Heart left ventricle (tissue), 16 donors: ENCODE data around the gene MSANTD1. TPM values are rescaled to one million over a fixed set of nuclear protein-coding genes. Genes with fewer than 3 reads are reported as not detected.

Experiments used
- ATAC-seq, 4 donors: fragments of 200-7000 bp; cut with Tn5 transposase; one replicate each; pipeline ENCODE4 v1.9.1; 2020 to 2022; ENCODE audit warnings: moderate library complexity in 4 of 4, mild to moderate bottlenecking in 3 of 4, moderate number of reproducible peaks in 1 of 4
- DNase-seq, 5 donors: peaks; one replicate each; pipeline ENCODE4 v3.0.0-alpha.2; 2020
- H3K27ac ChIP-seq, 12 donors: fragments of 200-600 bp; sonication (generic) in 4 of 12; one replicate each; pipeline versions ENCODE4 v1.5.0 to v1.8.0; 2016 to 2022; ENCODE audit warnings: mild to moderate bottlenecking in 2 of 12
- H3K27me3 ChIP-seq, 9 donors: fragments of 200-600 bp; sonication (generic) in 2 of 9; one replicate each; pipeline versions ENCODE4 v1.5.1 to v1.8.0; 2016 to 2022; ENCODE audit warnings: mild to moderate bottlenecking in 3 of 9
- H3K36me3 ChIP-seq, 9 donors: fragments of 200-600 bp; sonication (generic) in 2 of 9; one replicate each; pipeline versions ENCODE4 v1.5.0 to v1.8.0; 2018 to 2022; ENCODE audit warnings: mild to moderate bottlenecking in 2 of 9
- H3K4me1 ChIP-seq, 12 donors: fragments of 200-600 bp; sonication (generic) in 4 of 12; one replicate each; pipeline versions ENCODE4 v1.5.0 to v1.8.0; 2016 to 2022; ENCODE audit warnings: mild to moderate bottlenecking in 3 of 12
- H3K4me3 ChIP-seq, 12 donors: fragments of 200-600 bp; sonication (generic) in 4 of 12; one replicate each; pipeline versions ENCODE4 v1.5.0 to v1.8.0; 2017 to 2022; ENCODE audit warnings: mild to moderate bottlenecking in 9 of 12, moderate library complexity in 4 of 12
- H3K9me3 ChIP-seq, 12 donors: fragments of 200-600 bp; sonication (generic) in 4 of 12; one replicate each; pipeline versions ENCODE4 v1.5.0 to v1.8.0; 2016 to 2022; ENCODE audit warnings: mild to moderate bottlenecking in 1 of 12
- POLR2A ChIP-seq, 2 donors: fragments of 450-650 bp; IDR thresholded peaks; one replicate each; pipeline ENCODE4 v1.6.1; 2017; ENCODE audit warnings: antibody characterized with exemption in 2 of 2, mild to moderate bottlenecking in 2 of 2, moderate library complexity in 2 of 2
- WGBS, 4 donors: extraction: QIAGEN DNeasy Blood & Tissue Kit in 2 of 4; methylation state at CpG; one replicate each; pipeline versions ENCODE4 v1.1.5 to v1.1.7; 2013 to 2018; 5-methylcytosine and 5-hydroxymethylcytosine counted together
- intact Hi-C, 10 donors: fragments of 100-400 bp; cut with DNase I; formaldehyde crosslinking; loops; one replicate each; pipeline versions ENCODE4 v1.11.1 to v1.14.2; 2022
- polyA plus RNA-seq, 2 donors: library from polyadenylated mRNA; stranded (reverse); fragments of 200-250 nt; gene quantifications; one replicate each; pipeline ENCODE4 v1.2.3, GENCODE V29; 2013
- total RNA-seq, 9 donors: library from RNA; depleted of rRNA in 2 of 9; stranded (reverse); fragments of >200 nt in 2 of 9; fragmentation: NEBNext Ultra II Directional in 3 of 9; extraction: Animal tissue kit (Norgen Biotek cat#: 25700) in 3 of 9; gene quantifications; one replicate each; pipeline versions ENCODE4 v1.1.0 to v1.2.4, GENCODE V29; 2016 to 2023
- TF ChIP-seq, protein P1 (sequence below), 12 donors: fragments of 200-600 bp; sonication (generic) in 4 of 12; IDR thresholded peaks; one replicate each; pipeline versions ENCODE4 v1.5.0 to v1.8.0; 2018 to 2022; ENCODE audit warnings: antibody characterized with exemption in 12 of 12, mild to moderate bottlenecking in 5 of 12
- donor health status: ischemic (EF 13 %, LVEDD 7.1; RV severe dilation, severe dysfunction).
- donor health status: healthy with polysubstance abuse.
- donor health status: DM: no; HTN: yes; CAD: no.
- donor health status: DM: no; HTN: no; CAD: no.
- donor health status: ischemic (EF 25% LVEDD 6.9; RV normal size, moderate dysfunction).
- donor health status: ischemic (EF 25% LVEDD 5.7; RV mildly dilated, moderate dysfunction).
- donor health status: healthy.
- donor health status: DM: yes; HTN: yes; CAD: no.
- donor health status: ischemic (EF 35%, LVEDD 5.7; RV mildly dilated, moderate dysfunction).
- donor health status: nonischemic (EF 11% LVEDD 7.7; RV severe dilation, severe dysfunction).
- donor health status: DM: yes; HTN: yes; CAD: no.
- donor health status: PGD.
- donor health status: ischemic (EF 29% LVEDD 5.4; RV normal size, mild dysfunction).
- donor health status: nonischemic (EF 23%, LVEDD 6.1; RV moderate dilation, normal function).

The MSANTD1 gene
- total and polyA plus RNA-seq, 11 donors: 0.30 to 0.93 (median 0.34) TPM; not detected in 2

DNA sequence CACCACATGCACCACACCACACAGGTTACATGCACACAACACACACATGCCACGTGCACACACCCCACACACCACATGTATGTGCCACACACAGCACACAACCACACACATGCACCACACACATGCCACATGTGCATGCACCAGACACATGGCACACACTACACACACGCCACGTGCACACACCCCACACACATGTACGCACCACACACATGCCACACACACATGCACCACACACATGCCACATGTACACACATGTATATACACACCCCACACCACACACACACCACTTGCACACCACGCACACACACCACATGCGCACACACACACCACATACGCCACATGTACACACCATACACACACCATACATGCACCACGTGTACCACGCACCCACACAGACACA, 19.6 kb upstream of the MSANTD1 start:
- ATAC-seq (no peak), DNase-seq (peak in 1 of 5 donors; percentile 9)
- no peak overlapping the region for H3K4me3 ChIP-seq
- no peaks in the 10 kb centered on the region for H3K9me3 ChIP-seq
- intact Hi-C loops: no loop called here
- H3K36me3 ChIP-seq: peaks cover 0 to 90% (median 76%) of the 10 kb centered on the region in 9 donors
- WGBS, 4 donors: 97 to 98% (median 97%) methylated on average over 9 of the region's 9 CpGs
- H3K27ac ChIP-seq: no peak overlapping the region
- H3K27me3 ChIP-seq: no peaks in the 10 kb centered on the region
- H3K4me1 ChIP-seq: peaks cover 0 to 25% (median 0%) of the 10 kb centered on the region in 12 donors
- TF ChIP-seq, protein P1, sequence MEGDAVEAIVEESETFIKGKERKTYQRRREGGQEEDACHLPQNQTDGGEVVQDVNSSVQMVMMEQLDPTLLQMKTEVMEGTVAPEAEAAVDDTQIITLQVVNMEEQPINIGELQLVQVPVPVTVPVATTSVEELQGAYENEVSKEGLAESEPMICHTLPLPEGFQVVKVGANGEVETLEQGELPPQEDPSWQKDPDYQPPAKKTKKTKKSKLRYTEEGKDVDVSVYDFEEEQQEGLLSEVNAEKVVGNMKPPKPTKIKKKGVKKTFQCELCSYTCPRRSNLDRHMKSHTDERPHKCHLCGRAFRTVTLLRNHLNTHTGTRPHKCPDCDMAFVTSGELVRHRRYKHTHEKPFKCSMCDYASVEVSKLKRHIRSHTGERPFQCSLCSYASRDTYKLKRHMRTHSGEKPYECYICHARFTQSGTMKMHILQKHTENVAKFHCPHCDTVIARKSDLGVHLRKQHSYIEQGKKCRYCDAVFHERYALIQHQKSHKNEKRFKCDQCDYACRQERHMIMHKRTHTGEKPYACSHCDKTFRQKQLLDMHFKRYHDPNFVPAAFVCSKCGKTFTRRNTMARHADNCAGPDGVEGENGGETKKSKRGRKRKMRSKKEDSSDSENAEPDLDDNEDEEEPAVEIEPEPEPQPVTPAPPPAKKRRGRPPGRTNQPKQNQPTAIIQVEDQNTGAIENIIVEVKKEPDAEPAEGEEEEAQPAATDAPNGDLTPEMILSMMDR (IDR thresholded peaks at IDR 0.05): no peak
- no peak for TF ChIP-seq POLR2A (IDR thresholded peaks at IDR 0.05)

DNA sequence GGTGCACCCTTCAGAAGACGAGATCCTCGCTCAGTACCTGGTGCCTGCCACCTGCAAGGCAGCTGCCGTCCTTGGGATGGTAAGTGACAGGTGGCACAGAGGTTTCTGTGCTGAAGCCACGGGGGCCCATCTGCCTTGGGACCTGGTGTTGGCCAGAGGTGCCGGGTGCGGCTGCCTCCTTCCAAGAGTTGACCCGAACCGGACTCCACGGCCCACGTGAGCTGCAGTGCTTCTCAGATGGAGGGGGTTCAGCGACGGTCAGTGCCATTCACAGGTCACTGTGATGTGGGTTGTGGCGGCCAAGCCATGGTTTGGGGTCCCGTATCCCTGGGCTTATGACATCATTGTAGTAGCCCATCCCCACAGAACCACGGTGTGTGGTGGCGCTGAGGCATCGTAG, 19.0 kb upstream of the MSANTD1 start:
- intact Hi-C loops: no loop called here
- DNase-seq: peak in 1 of 5 donors; percentile 18
- Histone ChIP-seq H3K9me3 (no peaks in the 10 kb centered on the region), H3K4me1 (peaks cover 0 to 19% (median 0%) of the 10 kb centered on the region in 12 donors), H3K4me3 (no peak overlapping the region), H3K36me3 (peaks cover 0 to 87% (median 74%) of the 10 kb centered on the region in 9 donors), H3K27me3 (no peaks in the 10 kb centered on the region), H3K27ac (no peak overlapping the region)
- ATAC-seq: no peak
- 91 to 97% (median 95%) methylated on average over 9 to 17 of the region's 17 CpGs for WGBS, 4 donors
- no peak for TF ChIP-seq POLR2A (IDR thresholded peaks at IDR 0.05)
- TF ChIP-seq, protein P1 (IDR thresholded peaks at IDR 0.05): no peak

DNA sequence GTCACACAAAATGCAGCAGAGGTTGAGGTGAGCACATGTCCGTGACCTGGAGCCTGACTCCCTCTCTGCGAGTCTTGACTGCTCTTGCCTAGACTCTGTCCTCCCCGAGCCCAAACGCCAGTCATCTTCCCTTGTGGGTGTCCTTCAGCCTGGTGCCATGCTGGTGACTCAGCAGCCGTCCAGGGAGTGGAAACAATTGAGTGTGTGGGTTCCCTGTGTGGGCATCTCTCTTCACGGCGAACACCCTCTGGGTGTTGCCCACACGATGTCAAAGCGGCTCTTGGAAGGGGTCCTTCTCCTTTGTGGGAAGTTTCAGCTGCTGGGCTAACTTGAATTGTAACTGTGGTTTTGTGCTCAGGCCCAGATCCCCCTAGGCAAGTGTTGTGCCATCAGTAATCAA, 17.5 kb upstream of the MSANTD1 start:
- WGBS, 4 donors: 87 to 95% (median 93%) methylated on average over 9 of the region's 9 CpGs
- intact Hi-C loops: no loop called here

DNA sequence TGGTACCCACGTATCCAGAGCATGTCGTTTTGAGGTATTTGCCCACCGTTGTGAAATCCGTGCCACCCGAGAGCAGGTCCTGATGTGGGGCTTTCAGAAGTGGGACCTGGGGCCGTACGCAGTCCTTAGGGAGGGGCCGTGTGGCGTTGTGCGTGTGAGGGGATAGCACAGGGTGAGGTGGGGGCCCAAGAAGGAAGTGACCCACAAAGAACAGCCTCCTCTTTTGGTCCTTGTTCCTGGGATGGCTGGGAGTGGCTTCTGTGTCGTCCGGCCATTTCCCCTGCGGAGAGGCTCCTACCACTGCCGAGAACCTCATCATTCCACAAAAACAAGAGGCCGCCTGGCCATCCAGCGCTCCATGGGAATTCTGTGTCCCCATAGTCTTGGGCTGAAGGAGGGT, 17.0 kb upstream of the MSANTD1 start:
- ATAC-seq (no peak), DNase-seq (peak in 2 of 5 donors; percentile 7 to 24)
- no peaks in the 10 kb centered on the region for H3K27me3 ChIP-seq
- peaks cover 0 to 87% (median 82%) of the 10 kb centered on the region in 9 donors for H3K36me3 ChIP-seq
- WGBS, 4 donors: 94 to 99% (median 94%) methylated on average over 16 of the region's 16 CpGs
- no peak overlapping the region for H3K27ac ChIP-seq
- no peak for TF ChIP-seq POLR2A (IDR thresholded peaks at IDR 0.05)
- TF ChIP-seq, protein P1 (IDR thresholded peaks at IDR 0.05): no peak
- H3K4me3 ChIP-seq: no peak overlapping the region
- intact Hi-C loops: no loop called here
- H3K9me3 ChIP-seq: no peaks in the 10 kb centered on the region
- peaks cover 0 to 8% (median 0%) of the 10 kb centered on the region in 12 donors for H3K4me1 ChIP-seq

More for the DNA sequence above, 17.5 kb upstream of the MSANTD1 start:
- no peaks in the 10 kb centered on the region for H3K27me3 ChIP-seq
- no peak overlapping the region for H3K4me3 ChIP-seq
- DNase-seq (peak in 2 of 5 donors; percentile 29 to 47), ATAC-seq (no peak)
- no peak overlapping the region for H3K27ac ChIP-seq
- peaks cover 0 to 11% (median 0%) of the 10 kb centered on the region in 12 donors for H3K4me1 ChIP-seq
- TF ChIP-seq, protein P1 (IDR thresholded peaks at IDR 0.05): no peak
- TF ChIP-seq POLR2A (IDR thresholded peaks at IDR 0.05): no peak
- H3K36me3 ChIP-seq: peaks cover 0 to 87% (median 78%) of the 10 kb centered on the region in 9 donors
- H3K9me3 ChIP-seq: no peaks in the 10 kb centered on the region
